ENCODE measurements around the gene LY6G6D.

The LY6G6D gene

GRCh38 chr6:31733734-31734133 lies 18.6 kb downstream of the LY6G6D start:
- no peak for DNase-seq (ENCODE audit: low read depth in 4 of 4, low spot score in 1 of 4)

DNA sequence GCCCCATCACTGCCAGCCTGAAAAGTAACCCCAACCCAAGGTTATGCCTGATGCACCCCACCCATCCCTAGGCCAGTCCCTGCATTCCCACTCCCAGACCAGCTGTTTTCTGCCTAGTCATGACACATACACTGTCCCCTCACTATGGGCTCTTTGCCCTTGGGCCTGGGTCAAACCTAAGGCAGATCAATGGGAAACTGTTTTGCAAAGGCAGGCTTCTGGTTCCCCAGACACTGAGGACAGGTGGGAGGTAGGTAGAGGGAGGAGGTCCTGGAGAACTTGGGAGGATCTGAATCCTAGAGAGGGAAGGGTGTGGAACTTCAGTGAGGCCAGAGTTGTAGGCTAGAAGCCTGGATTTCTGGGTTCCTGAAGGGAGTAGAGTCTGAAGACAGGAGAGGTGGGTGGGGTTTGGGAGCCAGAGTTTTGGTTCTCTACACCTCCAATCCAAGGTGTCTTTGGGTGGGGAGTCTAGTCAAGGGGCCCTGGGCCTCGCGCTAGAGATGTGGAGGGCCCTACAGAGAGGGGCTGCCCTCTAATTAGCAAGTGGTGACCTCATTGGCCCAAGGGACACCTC lies 19.2 kb downstream of the LY6G6D start:
- no peak for DNase-seq (ENCODE audit: low read depth in 4 of 4, low spot score in 1 of 4)

DNA sequence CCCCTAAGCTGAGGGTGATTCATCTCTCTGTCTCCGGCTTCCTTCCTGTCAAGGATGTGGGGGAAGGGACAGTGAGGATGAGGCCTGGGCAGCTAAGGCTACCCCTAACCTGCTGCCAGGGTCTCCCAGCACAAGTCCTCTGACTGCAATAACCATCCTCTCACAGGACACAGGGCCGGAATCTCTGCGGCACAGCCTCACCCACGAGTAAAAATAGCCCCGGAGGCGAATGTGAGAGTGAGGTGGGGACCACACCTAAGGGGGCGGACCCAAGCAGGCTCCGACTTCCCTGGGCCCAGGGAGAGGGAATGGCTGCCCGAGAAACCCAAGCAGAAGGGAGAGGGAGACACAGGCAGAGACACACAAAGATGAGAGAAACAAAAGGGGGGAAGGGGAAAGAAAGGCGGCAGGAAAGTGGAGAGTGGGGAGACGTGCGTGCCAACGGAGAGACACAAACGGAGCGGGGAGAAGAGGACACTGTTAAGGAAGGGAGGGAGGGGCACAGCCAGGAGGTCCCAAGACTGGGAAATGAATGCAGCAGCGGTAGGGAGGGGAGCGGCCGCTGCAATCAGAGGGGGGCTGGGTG lies 19.8 kb downstream of the LY6G6D start:
- peak in 2 of 4 experiments; percentile 38 to 46 for DNase-seq (ENCODE audit: low read depth in 4 of 4, low spot score in 1 of 4)

DNA sequence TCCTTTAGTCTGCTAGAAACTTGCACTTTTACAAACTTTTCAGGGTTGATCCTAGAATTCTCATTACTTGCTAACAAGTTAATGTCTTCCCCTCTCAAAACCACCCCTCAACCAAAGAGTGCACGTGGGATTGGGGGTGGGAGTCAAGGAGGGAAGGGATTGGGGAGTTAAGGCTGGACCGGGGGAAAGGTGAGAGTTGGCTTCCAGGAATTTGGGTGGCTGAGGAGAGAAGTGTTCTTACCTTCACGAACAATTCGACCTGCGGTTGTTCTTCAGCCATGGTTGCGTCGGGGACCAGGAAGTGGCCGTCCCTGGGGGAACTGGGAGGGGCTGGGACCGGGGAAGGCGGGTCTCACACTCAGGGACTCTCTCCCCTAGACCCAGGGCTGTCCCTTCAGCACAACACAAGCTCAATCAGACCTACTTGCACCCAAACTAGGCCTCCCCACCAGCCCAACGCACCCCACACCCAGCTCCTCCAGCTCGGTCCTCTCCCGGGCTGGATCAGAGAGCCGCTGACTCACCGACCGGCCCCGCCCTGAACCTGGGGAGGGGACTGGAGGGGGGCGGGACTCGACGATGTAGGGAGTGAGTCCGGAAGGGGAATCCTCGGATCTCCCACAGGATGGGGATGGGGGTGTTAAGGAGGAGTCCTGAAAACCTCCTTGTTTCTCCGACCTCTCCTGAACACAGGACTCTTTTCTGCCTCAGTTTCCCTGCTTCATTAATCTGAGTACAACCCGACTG lies 21.0 kb downstream of the LY6G6D start, which contains the start of gene CLIC1:
Gene CLIC1 (minus strand): TSS at position 510 of the 747 bp plus-strand sequence. CDS start 230 bp downstream, at position 280.
- DNase-seq (ENCODE audit: low read depth in 4 of 4, low spot score in 1 of 4) = peak in 3 of 4 experiments; percentile 52 to 84 (median 69)

DNA sequence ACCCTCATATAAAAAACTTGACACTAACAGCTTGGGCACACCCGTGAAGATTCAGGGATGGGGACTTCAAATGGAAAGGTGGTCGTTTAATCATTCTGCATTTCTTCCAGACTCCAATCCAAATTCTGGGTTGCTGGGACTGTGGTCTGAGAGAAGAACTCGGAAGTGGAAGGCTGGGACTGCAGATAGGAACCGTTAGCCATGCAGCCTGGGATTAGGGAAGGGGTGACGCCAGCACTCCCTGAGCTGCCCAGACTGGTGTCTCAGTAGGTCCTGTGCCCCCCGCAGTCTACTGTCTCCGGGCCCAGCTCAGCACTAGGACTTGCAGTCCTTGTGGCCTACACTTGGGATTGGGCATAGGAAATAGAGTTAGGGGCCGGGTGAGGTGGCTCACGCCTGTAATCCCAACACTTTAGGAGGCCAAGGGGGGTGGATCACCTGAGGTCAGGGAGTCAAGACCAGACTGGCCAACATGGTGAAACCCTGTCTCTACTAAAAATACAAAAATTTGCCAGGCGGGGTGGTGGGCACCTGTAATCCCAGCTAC lies 21.7 kb downstream of the LY6G6D start:
- DNase-seq (ENCODE audit: low read depth in 4 of 4, low spot score in 1 of 4) = no peak

DNA sequence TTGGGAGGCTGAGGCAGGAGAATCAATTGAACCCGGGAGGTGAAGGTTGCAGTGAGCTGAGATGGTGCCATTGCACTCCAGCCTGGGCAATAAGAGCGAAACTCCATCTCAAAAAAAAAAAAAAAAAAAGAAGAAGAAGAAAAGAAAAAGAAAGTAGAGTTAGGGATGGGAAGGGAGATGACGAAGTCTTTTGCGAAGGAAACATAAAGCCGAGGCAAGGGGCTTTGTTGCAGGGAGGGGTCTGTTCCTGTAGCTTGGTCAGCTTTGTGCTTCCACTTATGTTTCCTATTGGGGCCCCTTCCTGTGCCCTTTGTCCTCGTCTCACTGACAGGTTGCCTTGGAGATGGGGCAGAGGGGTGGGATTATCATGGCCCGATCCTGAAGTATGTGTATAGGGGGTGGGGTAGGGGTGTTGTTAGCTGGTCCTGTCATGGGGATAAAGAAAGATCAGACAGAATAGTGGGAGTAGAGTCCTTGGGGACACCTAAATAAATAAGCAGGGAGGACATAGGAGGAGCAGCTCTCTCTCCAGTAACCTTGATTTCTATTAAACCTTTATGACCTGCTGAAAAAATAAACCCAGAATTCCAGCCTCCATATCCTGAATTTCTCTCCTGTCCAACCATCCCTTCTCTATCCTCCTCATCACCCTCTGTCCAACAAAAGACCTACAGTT lies 22.3 kb downstream of the LY6G6D start:
- DNase-seq (ENCODE audit: low read depth in 4 of 4, low spot score in 1 of 4) = no peak

GRCh38 chr6:31737991-31738979 lies 23.1 kb downstream of the LY6G6D start:
- peak in 1 of 4 experiments; percentile 55 for DNase-seq (ENCODE audit: low read depth in 4 of 4, low spot score in 1 of 4)

GRCh38 chr6:31739639-31740396 lies 24.7 kb downstream of the LY6G6D start, which contains the start of gene MSH5:
MSH5 (plus strand) TSS chr6:31740005; CDS start chr6:31740467, 462 bp downstream.
- peak; percentile 88 to 95 (median 92) for DNase-seq (ENCODE audit: low read depth in 4 of 4, low spot score in 1 of 4)

- no peak for DNase-seq (ENCODE audit: low read depth in 4 of 4, low spot score in 1 of 4)
These were observed 25.5 kb downstream of the LY6G6D start for GRCh38 chr6:31740397-31741223.

- DNase-seq (ENCODE audit: low read depth in 4 of 4, low spot score in 1 of 4) = no peak
These were observed 26.7 kb downstream of the LY6G6D start for GRCh38 chr6:31741815-31742214.

DNA sequence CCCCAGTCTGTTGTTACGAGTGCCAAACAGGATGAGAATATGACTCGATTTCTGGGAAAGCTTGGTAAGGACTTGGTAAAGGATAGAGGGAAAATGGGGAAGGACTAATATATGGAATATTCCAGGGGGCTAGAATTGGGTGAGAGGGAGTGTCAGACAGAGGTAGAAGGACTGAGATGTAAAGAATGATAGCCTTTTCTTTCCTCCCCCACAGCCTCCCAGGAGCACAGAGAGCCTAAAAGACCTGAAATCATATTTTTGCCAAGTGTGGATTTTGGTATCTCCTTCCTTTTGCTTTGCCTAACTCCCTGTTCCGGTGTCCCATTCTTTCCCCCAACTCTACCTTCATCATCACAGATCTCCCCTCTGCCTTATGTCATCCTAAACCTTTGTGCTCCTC lies 27.7 kb downstream of the LY6G6D start:
- no peak for DNase-seq (ENCODE audit: low read depth in 4 of 4, low spot score in 1 of 4)

GRCh38 chr6:31744422-31744821 lies 29.3 kb downstream of the LY6G6D start:
- DNase-seq (ENCODE audit: low read depth in 4 of 4, low spot score in 1 of 4) = no peak

DNA sequence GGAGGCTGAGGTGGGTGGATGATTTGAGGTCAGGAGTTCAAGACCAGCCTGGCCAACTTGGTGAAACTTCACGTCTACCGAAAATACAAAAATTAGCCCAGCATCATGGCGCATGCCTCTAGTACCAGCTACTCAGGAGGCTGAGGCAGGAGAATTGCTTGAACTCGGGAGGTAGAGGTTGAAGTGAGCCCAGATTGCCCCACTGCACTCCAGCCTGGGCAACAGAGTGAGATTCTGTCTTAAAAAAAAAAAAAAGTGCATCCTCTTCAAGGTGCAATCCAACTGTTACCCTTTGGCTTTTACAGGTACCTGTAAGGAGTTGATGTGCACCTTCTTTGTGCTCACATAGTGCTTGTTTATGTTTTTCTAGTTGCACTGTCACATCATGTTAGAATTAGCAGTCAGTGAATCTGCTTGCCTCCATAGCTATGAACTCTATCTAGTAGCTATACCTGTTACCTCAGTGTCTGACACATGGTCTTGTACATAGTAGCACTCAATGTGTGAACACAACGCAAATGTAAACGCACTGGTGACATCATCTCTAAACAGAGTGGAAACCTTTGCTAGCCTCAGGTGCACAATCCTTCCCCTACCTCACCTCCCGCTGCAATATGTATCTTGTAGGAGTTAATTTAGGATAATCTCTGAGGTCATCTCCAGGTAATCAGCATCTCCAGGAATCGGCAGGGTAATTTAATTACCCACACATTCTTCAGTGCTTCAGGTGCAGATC lies 34.3 kb downstream of the LY6G6D start:
- no peak for DNase-seq (ENCODE audit: low read depth in 4 of 4, low spot score in 1 of 4)

GRCh38 chr6:31750411-31751022 lies 35.4 kb downstream of the LY6G6D start:
- DNase-seq (ENCODE audit: low read depth in 4 of 4, low spot score in 1 of 4) = no peak

DNA sequence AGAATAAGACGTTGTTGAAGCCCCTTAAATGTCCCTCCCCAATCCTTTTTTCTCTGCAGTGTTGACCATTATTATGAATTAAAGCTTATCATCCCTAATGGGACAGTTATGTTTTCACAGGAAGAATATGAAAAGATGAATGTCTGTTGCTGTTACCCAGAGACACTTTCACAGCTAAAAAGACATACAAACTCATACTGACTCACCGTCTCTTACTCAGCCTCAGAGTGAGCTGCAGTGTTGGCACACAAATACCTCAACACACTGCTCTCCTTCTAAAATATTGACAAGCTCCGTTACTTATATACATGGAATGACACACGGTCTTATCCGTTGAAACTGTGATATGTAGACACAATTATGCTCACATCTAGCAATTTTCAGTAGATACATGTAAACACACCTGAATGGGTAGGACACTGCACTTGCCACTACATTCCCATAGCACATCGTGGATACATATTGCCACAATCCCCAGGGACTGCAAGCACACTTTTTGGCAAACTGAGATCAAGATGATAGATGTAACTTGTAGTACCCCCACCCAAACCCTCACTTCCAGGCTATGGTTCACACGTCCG lies 37.7 kb downstream of the LY6G6D start:
- no peak for DNase-seq (ENCODE audit: low read depth in 4 of 4, low spot score in 1 of 4)

DNA sequence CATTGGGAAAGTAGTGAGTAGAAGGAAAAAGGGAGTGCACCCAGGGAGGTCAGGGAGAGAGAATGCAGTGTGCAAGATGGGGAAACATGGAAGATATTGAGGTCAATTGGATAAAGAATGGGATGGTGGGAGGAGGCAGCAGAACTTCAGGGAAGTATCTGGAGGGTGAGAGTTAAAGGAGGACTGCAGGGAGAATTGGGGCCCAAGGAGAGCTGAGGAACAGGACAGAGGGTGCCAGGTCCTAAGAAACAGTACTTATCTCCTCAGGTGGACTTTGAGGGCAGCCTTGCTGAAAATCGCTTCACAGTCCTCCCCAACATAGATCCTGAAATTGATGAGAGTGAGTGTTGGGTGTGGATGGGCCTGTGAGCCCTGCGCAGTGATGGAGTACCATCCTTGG lies 43.1 kb downstream of the LY6G6D start:
- DNase-seq (ENCODE audit: low read depth in 4 of 4, low spot score in 1 of 4) = no peak

- no peak for DNase-seq (ENCODE audit: low read depth in 4 of 4, low spot score in 1 of 4)
These were observed 45.6 kb downstream of the LY6G6D start for GRCh38 chr6:31760790-31761189.
